WTC11 (cell line): Measurements from ENCODE around the gene HSPA12A. TPM values are rescaled to one million over a fixed set of nuclear protein-coding genes. Genes with fewer than 3 reads are reported as not detected.

Experiments used
- ATAC-seq: fragments of 200-7000 bp; cut with Tn5 transposase; 2 replicates; pipeline ENCODE4 v1.10.0; 2021; ENCODE audit warnings: mild to moderate bottlenecking, moderate library complexity
- CTCF ChIA-PET: fragments of 300-600 bp; sonication (Branson Sonifier 250); formaldehyde crosslinking; loops from one replicate; lab custom pipeline; 2021; ENCODE audit warnings: antibody characterized with exemption; lab: Charles Lee
- POLR2A ChIA-PET: fragments of 350-600 bp; sonication (Branson Sonifier 250); formaldehyde crosslinking; loops from one replicate; lab custom pipeline; 2021; ENCODE audit warnings: antibody characterized with exemption; lab: Charles Lee
- DNase-seq: peaks from one replicate; pipeline ENCODE4 v3.0.0; 2021; ENCODE audit warnings: low spot score
- H3K27ac Mint-ChIP-seq: 2 replicates; pipeline ENCODE4 v1.8.0; 2021; ENCODE audit warnings: mixed read lengths
- H3K27me3 Mint-ChIP-seq: 2 replicates; pipeline ENCODE4 v1.8.0; 2021; ENCODE audit warnings: low read depth, mild to moderate bottlenecking, moderate library complexity, mixed read lengths
- H3K36me3 Mint-ChIP-seq: 2 replicates; pipeline ENCODE4 v1.8.0; 2021; ENCODE audit warnings: mixed read lengths
- H3K4me1 Mint-ChIP-seq: 2 replicates; pipeline ENCODE4 v1.8.0; 2022; ENCODE audit warnings: mixed read lengths
- H3K4me3 Mint-ChIP-seq: 2 replicates; pipeline ENCODE4 v1.8.0; 2021; ENCODE audit warnings: mild to moderate bottlenecking, moderate library complexity, mixed read lengths
- H3K9me3 Mint-ChIP-seq: 2 replicates; pipeline ENCODE4 v1.8.0; 2021; ENCODE audit warnings: mixed read lengths
- E2F4 ChIP-seq: sonication (generic); formaldehyde crosslinking; IDR thresholded peaks from 2 replicates; pipeline ENCODE4 v1.8.1; 2022; ENCODE audit warnings: low read depth, mild to moderate bottlenecking, moderate library complexity, missing genetic modification reagents, borderline replicate concordance
- ELF4 ChIP-seq: sonication (generic); formaldehyde crosslinking; IDR thresholded peaks from 2 replicates; pipeline ENCODE4 v1.8.1; 2022; ENCODE audit warnings: low read depth, mild to moderate bottlenecking, moderate library complexity, missing genetic modification reagents
- EMX1 ChIP-seq: fragments of 250-450 bp; sonication (Bioruptor Pico); IDR thresholded peaks from 2 replicates; pipeline ENCODE4 v1.8.0; 2021; ENCODE audit warnings: mild to moderate bottlenecking
- ESRRA ChIP-seq: sonication (generic); formaldehyde crosslinking; IDR thresholded peaks from 2 replicates; pipeline ENCODE4 v1.8.1; 2022; ENCODE audit warnings: mild to moderate bottlenecking, missing genetic modification reagents, borderline replicate concordance
- FOXP4 ChIP-seq: sonication (generic); formaldehyde crosslinking; IDR thresholded peaks from 2 replicates; pipeline ENCODE4 v1.8.0; 2022; ENCODE audit warnings: mild to moderate bottlenecking, missing genetic modification reagents
- GRHL2 ChIP-seq: fragments of 250-450 bp; sonication (Bioruptor Pico); IDR thresholded peaks from 2 replicates; pipeline ENCODE4 v1.8.0; 2022; ENCODE audit warnings: mild to moderate bottlenecking, moderate library complexity; ENCODE audit not compliant: insufficient replicate concordance, severe bottlenecking
- KAT7 ChIP-seq: sonication (generic); formaldehyde crosslinking; IDR thresholded peaks from 2 replicates; pipeline ENCODE4 v1.8.1; 2023; ENCODE audit warnings: missing genetic modification reagents, mild to moderate bottlenecking, borderline replicate concordance
- NFYB ChIP-seq: sonication (generic); formaldehyde crosslinking; conservative IDR thresholded peaks from 2 replicates; pipeline ENCODE4 v1.8.0; 2022; ENCODE audit warnings: low read depth, missing genetic modification reagents
- SMAD4 ChIP-seq: sonication (generic); formaldehyde crosslinking; IDR thresholded peaks from 2 replicates; pipeline ENCODE4 v1.8.0; 2022; ENCODE audit warnings: mild to moderate bottlenecking, missing genetic modification reagents
- USF2 ChIP-seq: sonication (generic); formaldehyde crosslinking; IDR thresholded peaks from 2 replicates; pipeline ENCODE4 v1.8.1; 2023; ENCODE audit warnings: mild to moderate bottlenecking, missing genetic modification reagents, moderate library complexity
- ZNF396 ChIP-seq: fragments of 250-450 bp; sonication (Bioruptor Pico); IDR thresholded peaks from 2 replicates; pipeline ENCODE4 v1.8.0; 2021; ENCODE audit warnings: mild to moderate bottlenecking, moderate library complexity, borderline replicate concordance
- ZNF423 ChIP-seq: fragments of 250-450 bp; sonication (Bioruptor Pico); IDR thresholded peaks from 2 replicates; pipeline ENCODE4 v2.1.2; 2022; ENCODE audit warnings: mild to moderate bottlenecking, moderate library complexity
- ZNF671 ChIP-seq: fragments of 250-450 bp; sonication (Bioruptor Pico); IDR thresholded peaks from 2 replicates; pipeline ENCODE4 v1.8.0; 2021; ENCODE audit warnings: mild to moderate bottlenecking
- total RNA-seq: library from RNA; stranded (reverse); gene quantifications from 3 replicates; pipeline ENCODE4 v1.2.3, GENCODE V29; 2021
- TF ChIP-seq, protein P1 (sequence below): fragments of 250-450 bp; sonication (Bioruptor Pico); conservative IDR thresholded peaks from 2 replicates; pipeline ENCODE4 v1.9.0; 2021; ENCODE audit warnings: mild to moderate bottlenecking
- TF ChIP-seq, protein P2 (sequence below): fragments of 250-450 bp; sonication (Bioruptor Pico); IDR thresholded peaks from 2 replicates; pipeline ENCODE4 v1.9.0; 2021; ENCODE audit warnings: mild to moderate bottlenecking
- TF ChIP-seq, protein P3 (sequence below): fragments of 250-450 bp; sonication (Bioruptor Pico); IDR thresholded peaks from 2 replicates; pipeline ENCODE4 v1.9.0; 2021; ENCODE audit warnings: mild to moderate bottlenecking, borderline replicate concordance
- TF ChIP-seq, protein P4 (sequence below): sonication (generic); formaldehyde crosslinking; IDR thresholded peaks from 2 replicates; pipeline ENCODE4 v1.8.1; 2022; ENCODE audit warnings: mild to moderate bottlenecking, missing genetic modification reagents, moderate library complexity, borderline replicate concordance

HSPA12A gene
- total RNA-seq, 1 experiment from 2014 or later: 7.2 TPM

- TF ChIP-seq, protein P1, sequence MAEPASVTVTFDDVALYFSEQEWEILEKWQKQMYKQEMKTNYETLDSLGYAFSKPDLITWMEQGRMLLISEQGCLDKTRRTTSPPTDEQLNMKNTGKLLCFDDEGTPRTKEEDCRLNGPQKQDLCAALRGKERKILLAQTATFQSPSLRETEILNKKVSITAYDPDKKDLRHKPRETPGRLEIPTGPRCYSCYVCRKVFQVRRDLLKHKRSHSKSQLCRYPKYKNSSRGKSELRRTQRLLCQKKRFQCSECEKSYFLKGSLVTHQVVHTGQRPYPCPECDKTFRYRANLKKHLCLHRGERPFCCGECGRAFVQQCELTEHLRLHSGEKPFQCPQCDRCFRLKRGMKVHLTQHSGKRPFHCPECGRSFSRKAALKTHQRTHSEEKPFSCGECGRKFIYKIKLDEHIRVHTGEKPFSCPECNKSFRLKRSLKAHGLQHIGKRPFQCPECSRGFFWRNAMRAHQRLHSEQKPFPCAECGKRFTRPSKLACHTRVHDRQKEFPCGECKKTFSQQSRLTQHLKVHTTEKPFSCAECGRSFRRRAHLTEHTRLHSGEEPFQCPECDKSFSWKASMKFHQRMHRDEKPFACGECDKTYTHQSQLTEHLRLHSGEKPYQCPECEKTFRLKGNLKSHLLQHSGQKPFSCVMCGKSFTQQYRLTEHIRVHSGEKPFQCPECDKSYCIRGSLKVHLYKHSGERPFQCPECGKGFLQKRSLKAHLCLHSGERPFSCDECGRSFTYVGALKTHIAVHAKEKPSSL: no peak
- TF ChIP-seq, protein P2, sequence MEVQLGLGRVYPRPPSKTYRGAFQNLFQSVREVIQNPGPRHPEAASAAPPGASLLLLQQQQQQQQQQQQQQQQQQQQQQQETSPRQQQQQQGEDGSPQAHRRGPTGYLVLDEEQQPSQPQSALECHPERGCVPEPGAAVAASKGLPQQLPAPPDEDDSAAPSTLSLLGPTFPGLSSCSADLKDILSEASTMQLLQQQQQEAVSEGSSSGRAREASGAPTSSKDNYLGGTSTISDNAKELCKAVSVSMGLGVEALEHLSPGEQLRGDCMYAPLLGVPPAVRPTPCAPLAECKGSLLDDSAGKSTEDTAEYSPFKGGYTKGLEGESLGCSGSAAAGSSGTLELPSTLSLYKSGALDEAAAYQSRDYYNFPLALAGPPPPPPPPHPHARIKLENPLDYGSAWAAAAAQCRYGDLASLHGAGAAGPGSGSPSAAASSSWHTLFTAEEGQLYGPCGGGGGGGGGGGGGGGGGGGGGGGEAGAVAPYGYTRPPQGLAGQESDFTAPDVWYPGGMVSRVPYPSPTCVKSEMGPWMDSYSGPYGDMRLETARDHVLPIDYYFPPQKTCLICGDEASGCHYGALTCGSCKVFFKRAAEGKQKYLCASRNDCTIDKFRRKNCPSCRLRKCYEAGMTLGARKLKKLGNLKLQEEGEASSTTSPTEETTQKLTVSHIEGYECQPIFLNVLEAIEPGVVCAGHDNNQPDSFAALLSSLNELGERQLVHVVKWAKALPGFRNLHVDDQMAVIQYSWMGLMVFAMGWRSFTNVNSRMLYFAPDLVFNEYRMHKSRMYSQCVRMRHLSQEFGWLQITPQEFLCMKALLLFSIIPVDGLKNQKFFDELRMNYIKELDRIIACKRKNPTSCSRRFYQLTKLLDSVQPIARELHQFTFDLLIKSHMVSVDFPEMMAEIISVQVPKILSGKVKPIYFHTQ: no peak
- no peak for TF ChIP-seq ZNF396 (CRISPR knock-in tag)
Observed at GRCh38 chr10:116696919-116697318, 45.4 kb downstream of the HSPA12A start (continued).

DNA sequence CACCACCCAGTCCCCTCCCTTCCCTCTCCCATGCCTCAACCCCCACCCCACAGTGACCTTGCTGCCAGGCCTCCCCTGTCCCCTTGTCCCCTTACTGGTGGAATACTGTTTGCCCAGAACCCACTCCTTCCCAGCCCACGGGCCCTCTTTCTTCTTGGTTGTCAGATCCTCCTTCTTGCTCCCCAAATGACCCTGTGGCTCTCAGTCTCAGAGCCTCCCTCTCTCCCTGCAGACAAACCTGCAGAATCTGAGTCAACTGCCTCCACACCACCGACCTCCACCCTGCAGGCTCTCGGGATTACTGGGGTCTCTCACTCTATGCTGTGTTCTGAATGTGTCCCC is 47.5 kb downstream of the HSPA12A start:
- ATAC-seq (no peak), DNase-seq (no peak)
- H3K27me3 Mint-ChIP-seq: no peaks in the 10 kb centered on the region
- H3K4me3 Mint-ChIP-seq: no peak overlapping the region
- no peaks in the 10 kb centered on the region; the same call in 1 of the 2 replicates for H3K9me3 Mint-ChIP-seq
- no peaks in the 10 kb centered on the region for H3K36me3 Mint-ChIP-seq
- no peak overlapping the region for H3K27ac Mint-ChIP-seq
- peaks cover 40% of the 10 kb centered on the region for H3K4me1 Mint-ChIP-seq
- POLR2A ChIA-PET: no interaction called here
- CTCF ChIA-PET: interaction anchor here (1.0 kb wide), 1 partner anchor 43 kb away, joined by 4 read pairs; no protein-coding TSS in a partner anchor
- TF ChIP-seq USF2 (CRISPR knock-in tag) (no peak), EMX1 (CRISPR knock-in tag) (no peak), ESRRA (no peak), NFYB (CRISPR knock-in tag) (no peak), FOXP4 (no peak), ELF4 (CRISPR knock-in tag) (no peak), E2F4 (CRISPR knock-in tag) (no peak), ZNF671 (no peak), SMAD4 (CRISPR knock-in tag) (no peak), KAT7 (CRISPR knock-in tag) (no peak), GRHL2 (CRISPR knock-in tag) (no peak), ZNF423 (CRISPR knock-in tag) (no peak)
- TF ChIP-seq, protein P3, sequence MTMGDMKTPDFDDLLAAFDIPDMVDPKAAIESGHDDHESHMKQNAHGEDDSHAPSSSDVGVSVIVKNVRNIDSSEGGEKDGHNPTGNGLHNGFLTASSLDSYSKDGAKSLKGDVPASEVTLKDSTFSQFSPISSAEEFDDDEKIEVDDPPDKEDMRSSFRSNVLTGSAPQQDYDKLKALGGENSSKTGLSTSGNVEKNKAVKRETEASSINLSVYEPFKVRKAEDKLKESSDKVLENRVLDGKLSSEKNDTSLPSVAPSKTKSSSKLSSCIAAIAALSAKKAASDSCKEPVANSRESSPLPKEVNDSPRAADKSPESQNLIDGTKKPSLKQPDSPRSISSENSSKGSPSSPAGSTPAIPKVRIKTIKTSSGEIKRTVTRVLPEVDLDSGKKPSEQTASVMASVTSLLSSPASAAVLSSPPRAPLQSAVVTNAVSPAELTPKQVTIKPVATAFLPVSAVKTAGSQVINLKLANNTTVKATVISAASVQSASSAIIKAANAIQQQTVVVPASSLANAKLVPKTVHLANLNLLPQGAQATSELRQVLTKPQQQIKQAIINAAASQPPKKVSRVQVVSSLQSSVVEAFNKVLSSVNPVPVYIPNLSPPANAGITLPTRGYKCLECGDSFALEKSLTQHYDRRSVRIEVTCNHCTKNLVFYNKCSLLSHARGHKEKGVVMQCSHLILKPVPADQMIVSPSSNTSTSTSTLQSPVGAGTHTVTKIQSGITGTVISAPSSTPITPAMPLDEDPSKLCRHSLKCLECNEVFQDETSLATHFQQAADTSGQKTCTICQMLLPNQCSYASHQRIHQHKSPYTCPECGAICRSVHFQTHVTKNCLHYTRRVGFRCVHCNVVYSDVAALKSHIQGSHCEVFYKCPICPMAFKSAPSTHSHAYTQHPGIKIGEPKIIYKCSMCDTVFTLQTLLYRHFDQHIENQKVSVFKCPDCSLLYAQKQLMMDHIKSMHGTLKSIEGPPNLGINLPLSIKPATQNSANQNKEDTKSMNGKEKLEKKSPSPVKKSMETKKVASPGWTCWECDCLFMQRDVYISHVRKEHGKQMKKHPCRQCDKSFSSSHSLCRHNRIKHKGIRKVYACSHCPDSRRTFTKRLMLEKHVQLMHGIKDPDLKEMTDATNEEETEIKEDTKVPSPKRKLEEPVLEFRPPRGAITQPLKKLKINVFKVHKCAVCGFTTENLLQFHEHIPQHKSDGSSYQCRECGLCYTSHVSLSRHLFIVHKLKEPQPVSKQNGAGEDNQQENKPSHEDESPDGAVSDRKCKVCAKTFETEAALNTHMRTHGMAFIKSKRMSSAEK: no peak
- TF ChIP-seq, protein P4, sequence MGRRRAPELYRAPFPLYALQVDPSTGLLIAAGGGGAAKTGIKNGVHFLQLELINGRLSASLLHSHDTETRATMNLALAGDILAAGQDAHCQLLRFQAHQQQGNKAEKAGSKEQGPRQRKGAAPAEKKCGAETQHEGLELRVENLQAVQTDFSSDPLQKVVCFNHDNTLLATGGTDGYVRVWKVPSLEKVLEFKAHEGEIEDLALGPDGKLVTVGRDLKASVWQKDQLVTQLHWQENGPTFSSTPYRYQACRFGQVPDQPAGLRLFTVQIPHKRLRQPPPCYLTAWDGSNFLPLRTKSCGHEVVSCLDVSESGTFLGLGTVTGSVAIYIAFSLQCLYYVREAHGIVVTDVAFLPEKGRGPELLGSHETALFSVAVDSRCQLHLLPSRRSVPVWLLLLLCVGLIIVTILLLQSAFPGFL (CRISPR knock-in tag): no peak
- TF ChIP-seq, protein P1: no peak
